Activated naive CD8-positive, alpha-beta T cell treated with anti-CD3 and anti-CD28 coated beads for 36 hours (primary cell): ENCODE results near the gene EME1. TPM values are rescaled to one million over a fixed set of nuclear protein-coding genes. Genes with fewer than 3 reads are reported as not detected.

ENCODE experiments used
- DNase-seq: peaks from one replicate; pipeline ENCODE4 v3.0.0; 2021
- H3K27ac Mint-ChIP-seq: one replicate; pipeline ENCODE4 v1.8.0; 2022; ENCODE audit warnings: mild to moderate bottlenecking, moderate library complexity, mixed read lengths
- H3K27me3 Mint-ChIP-seq: one replicate; pipeline ENCODE4 v1.8.0; 2022; ENCODE audit warnings: mild to moderate bottlenecking, mixed read lengths
- H3K36me3 Mint-ChIP-seq: one replicate; pipeline ENCODE4 v1.8.0; 2021; ENCODE audit warnings: mild to moderate bottlenecking, mixed read lengths
- H3K4me1 Mint-ChIP-seq: one replicate; pipeline ENCODE4 v1.8.0; 2021; ENCODE audit warnings: mixed read lengths
- H3K4me3 Mint-ChIP-seq: one replicate; pipeline ENCODE4 v1.8.0; 2022; ENCODE audit warnings: mild to moderate bottlenecking, moderate library complexity, mixed read lengths
- H3K9me3 Mint-ChIP-seq: one replicate; pipeline ENCODE4 v1.8.0; 2022; ENCODE audit warnings: mixed read lengths
- total RNA-seq, 2 experiments: library from RNA; stranded (reverse); gene quantifications; one replicate each; pipeline ENCODE4 v1.2.3, GENCODE V29; 2021

The EME1 gene
- total RNA-seq, 2 experiments from 2014 or later, result 34.0 to 34.4 TPM

GRCh38 chr17:50365165-50365564 is 7.9 kb upstream of the EME1 start:
- Mint-ChIP-seq H3K4me1 (peaks cover 14% of the 10 kb centered on the region), H3K27ac (no peak overlapping the region), H3K9me3 (no peaks in the 10 kb centered on the region), H3K27me3 (no peaks in the 10 kb centered on the region), H3K36me3 (peaks cover 9% of the 10 kb centered on the region), H3K4me3 (no peak overlapping the region)
- no peak for DNase-seq

- no peak overlapping the region for H3K27ac Mint-ChIP-seq
- H3K9me3 Mint-ChIP-seq, result no peaks in the 10 kb centered on the region
- H3K36me3 Mint-ChIP-seq, result peaks cover 9% of the 10 kb centered on the region
- H3K4me3 Mint-ChIP-seq, result no peak overlapping the region
- H3K27me3 Mint-ChIP-seq, result no peaks in the 10 kb centered on the region
- peaks cover 16% of the 10 kb centered on the region for H3K4me1 Mint-ChIP-seq
- no peak for DNase-seq
These were observed 7.2 kb upstream of the EME1 start for GRCh38 chr17:50365649-50366393.

- Mint-ChIP-seq H3K36me3 (peaks cover 20% of the 10 kb centered on the region), H3K27ac (peak overlapping the region; percentile 11)
These were observed 5.6 kb upstream of the EME1 start for GRCh38 chr17:50367401-50367800.

GRCh38 chr17:50370052-50370451 is 3.0 kb upstream of the EME1 start:
- H3K27me3 Mint-ChIP-seq, result no peaks in the 10 kb centered on the region
- H3K4me3 Mint-ChIP-seq, result no peak overlapping the region
- H3K36me3 Mint-ChIP-seq, result peaks cover 28% of the 10 kb centered on the region
- peaks cover 17% of the 10 kb centered on the region for H3K4me1 Mint-ChIP-seq
- no peaks in the 10 kb centered on the region for H3K9me3 Mint-ChIP-seq
- no peak overlapping the region for H3K27ac Mint-ChIP-seq
- no peak for DNase-seq

More at GRCh38 chr17:50367401-50367800, 5.6 kb upstream of the EME1 start:
- DNase-seq, result no peak
- Mint-ChIP-seq H3K9me3 (no peaks in the 10 kb centered on the region), H3K27me3 (no peaks in the 10 kb centered on the region), H3K4me3 (no peak overlapping the region), H3K4me1 (peaks cover 16% of the 10 kb centered on the region)

- H3K9me3 Mint-ChIP-seq, result no peaks in the 10 kb centered on the region
- H3K27me3 Mint-ChIP-seq, result no peaks in the 10 kb centered on the region
- H3K4me1 Mint-ChIP-seq, result peaks cover 17% of the 10 kb centered on the region
- DNase-seq, result no peak
- H3K27ac Mint-ChIP-seq, result peak overlapping the region; percentile 100
- peak overlapping the region; percentile 98 for H3K4me3 Mint-ChIP-seq
- peaks cover 28% of the 10 kb centered on the region for H3K36me3 Mint-ChIP-seq
These were observed 1.5 kb upstream of the EME1 start for GRCh38 chr17:50371526-50371925.

- no peak for DNase-seq
- peak overlapping the region; percentile 100 for H3K27ac Mint-ChIP-seq
- H3K4me1 Mint-ChIP-seq, result peaks cover 17% of the 10 kb centered on the region
- peaks cover 28% of the 10 kb centered on the region for H3K36me3 Mint-ChIP-seq
- no peaks in the 10 kb centered on the region for H3K9me3 Mint-ChIP-seq
- peak overlapping the region; percentile 98 for H3K4me3 Mint-ChIP-seq
- H3K27me3 Mint-ChIP-seq, result no peaks in the 10 kb centered on the region
These were observed 739 bp upstream of the EME1 start for GRCh38 chr17:50372222-50372757.

- Mint-ChIP-seq H3K36me3 (peaks cover 21% of the 10 kb centered on the region), H3K27ac (peak overlapping the region; percentile 100), H3K4me3 (peak overlapping the region; percentile 98), H3K9me3 (no peaks in the 10 kb centered on the region), H3K4me1 (peaks cover 17% of the 10 kb centered on the region), H3K27me3 (no peaks in the 10 kb centered on the region)
- no peak for DNase-seq
These were observed 676 bp downstream of the EME1 start for GRCh38 chr17:50373705-50374104.

- no peaks in the 10 kb centered on the region for H3K9me3 Mint-ChIP-seq
- no peak for DNase-seq
- no peak overlapping the region for H3K27ac Mint-ChIP-seq
- H3K27me3 Mint-ChIP-seq, result no peaks in the 10 kb centered on the region
- H3K4me3 Mint-ChIP-seq, result no peak overlapping the region
- H3K36me3 Mint-ChIP-seq, result peaks cover 29% of the 10 kb centered on the region
- H3K4me1 Mint-ChIP-seq, result peaks cover 14% of the 10 kb centered on the region
These were observed 3.0 kb downstream of the EME1 start for GRCh38 chr17:50375858-50376538.

GRCh38 chr17:50379351-50380132 is 6.5 kb downstream of the EME1 start:
- Mint-ChIP-seq H3K9me3 (no peaks in the 10 kb centered on the region), H3K4me3 (no peak overlapping the region), H3K36me3 (peaks cover 10% of the 10 kb centered on the region), H3K27me3 (no peaks in the 10 kb centered on the region), H3K4me1 (no peaks in the 10 kb centered on the region), H3K27ac (no peak overlapping the region)
- no peak for DNase-seq

- H3K27me3 Mint-ChIP-seq, result no peaks in the 10 kb centered on the region
- H3K4me3 Mint-ChIP-seq, result no peak overlapping the region
- H3K9me3 Mint-ChIP-seq, result no peaks in the 10 kb centered on the region
- peaks cover 14% of the 10 kb centered on the region for H3K36me3 Mint-ChIP-seq
- no peak for DNase-seq
- H3K27ac Mint-ChIP-seq, result no peak overlapping the region
- H3K4me1 Mint-ChIP-seq, result no peaks in the 10 kb centered on the region
These were observed 7.6 kb downstream of the EME1 start for GRCh38 chr17:50380369-50381259.

GRCh38 chr17:50381260-50381815 is 8.3 kb downstream of the EME1 start:
- Mint-ChIP-seq H3K4me1 (no peaks in the 10 kb centered on the region), H3K27me3 (no peaks in the 10 kb centered on the region), H3K9me3 (no peaks in the 10 kb centered on the region), H3K27ac (no peak overlapping the region), H3K4me3 (no peak overlapping the region), H3K36me3 (peaks cover 16% of the 10 kb centered on the region)
- no peak for DNase-seq

- Mint-ChIP-seq H3K4me1 (no peaks in the 10 kb centered on the region), H3K27me3 (no peaks in the 10 kb centered on the region), H3K9me3 (no peaks in the 10 kb centered on the region), H3K36me3 (peaks cover 20% of the 10 kb centered on the region), H3K4me3 (no peak overlapping the region), H3K27ac (no peak overlapping the region)
- no peak for DNase-seq
These were observed 8.9 kb downstream of the EME1 start for GRCh38 chr17:50381920-50382319.

GRCh38 chr17:50382931-50383330 is 9.9 kb downstream of the EME1 start:
- Mint-ChIP-seq H3K4me3 (no peak overlapping the region), H3K27ac (no peak overlapping the region), H3K9me3 (no peaks in the 10 kb centered on the region), H3K36me3 (peaks cover 17% of the 10 kb centered on the region), H3K27me3 (no peaks in the 10 kb centered on the region), H3K4me1 (no peaks in the 10 kb centered on the region)
- no peak for DNase-seq

GRCh38 chr17:50386510-50386909 is 13.5 kb downstream of the EME1 start:
- Mint-ChIP-seq H3K4me3 (no peak overlapping the region), H3K27ac (no peak overlapping the region), H3K36me3 (peaks cover 16% of the 10 kb centered on the region), H3K9me3 (no peaks in the 10 kb centered on the region), H3K27me3 (no peaks in the 10 kb centered on the region), H3K4me1 (peaks cover 2% of the 10 kb centered on the region)
- DNase-seq, result no peak
